Testis (tissue), 3 donors: ENCODE measurements around the gene ZIC5. TPM values are rescaled to one million over a fixed set of nuclear protein-coding genes. Genes with fewer than 3 reads are reported as not detected.
A peak's percentile ranks its signal among the peaks of the same experiment; 100 is the strongest.
"Not testable (repeated sequence)": the region's sequence is repeated elsewhere in the genome, so short reads cannot be mapped to it uniquely, and the experiment has no call there.

ENCODE experiments used
- DNase-seq: peaks from one replicate; pipeline ENCODE4 v3.0.0-alpha.2; 2019
- H3K27ac ChIP-seq, 2 donors: fragments of 200-600 bp; sonication (generic); one replicate each; pipeline ENCODE4 v1.5.1; 2019
- H3K27me3 ChIP-seq: fragments of 200-600 bp; sonication (generic); one replicate; pipeline ENCODE4 v1.5.1; 2019
- H3K36me3 ChIP-seq: fragments of 200-600 bp; sonication (generic); one replicate; pipeline ENCODE4 v1.5.1; 2017; ENCODE audit warnings: low read depth; ENCODE audit errors: missing control alignments
- H3K4me1 ChIP-seq: fragments of 200-600 bp; sonication (generic); one replicate; pipeline ENCODE4 v1.5.1; 2019
- H3K4me3 ChIP-seq, 2 donors: fragments of 200-600 bp; sonication (generic); one replicate each; pipeline ENCODE4 v1.5.1; 2017 to 2019
- H3K9me3 ChIP-seq: fragments of 200-600 bp; sonication (generic); one replicate; pipeline ENCODE4 v1.5.1; 2017
- POLR2A ChIP-seq: fragments of 450-650 bp; IDR thresholded peaks from one replicate; pipeline ENCODE4 v1.6.1; 2017; ENCODE audit warnings: antibody characterized with exemption, mild to moderate bottlenecking, moderate library complexity
- WGBS, 2 donors: methylation state at CpG; one replicate each; pipeline ENCODE4 v1.1.5; 2018; 5-methylcytosine and 5-hydroxymethylcytosine counted together
- intact Hi-C: fragments of 100-400 bp; cut with DNase I; formaldehyde crosslinking; loops from one replicate; pipeline ENCODE4 v1.15.1; 2023; ENCODE audit warnings: low total_unique reads
- polyA plus RNA-seq: library from polyadenylated mRNA; stranded (reverse); fragments of 350-450 nt; fragmentation: Illumina TruSeq; extraction: RNeasy Lipid Tissue Mini Kit (QIAGEN cat#74804); gene quantifications from one replicate; pipeline ENCODE4 v1.2.3, GENCODE V29; 2014; ENCODE audit warnings: low read depth, low replicate concordance; ENCODE audit not compliant: insufficient read depth
- total RNA-seq, 2 donors: library from RNA; depleted of rRNA; stranded (reverse); fragments of >200 nt; gene quantifications; one replicate each; pipeline ENCODE4 v1.2.3, GENCODE V29; 2016
- TF ChIP-seq, protein P1 (sequence below), 3 experiments: fragments of 450-650 bp in 2 of 3; fragments of 200-600 bp in 1 of 3; sonication (generic) in 1 of 3; IDR thresholded peaks; one replicate each; pipeline ENCODE4 v1.5.1; 2016 to 2019; ENCODE audit warnings: antibody characterized with exemption in 3 of 3, mild to moderate bottlenecking in 2 of 3, moderate library complexity in 1 of 3

Gene ZIC5
- total and polyA plus RNA-seq, 3 donors from 2014 or later, result 2.0 to 6.9 (median 3.0) TPM

GRCh38 chr13:99949679-99950413, 21.7 kb downstream of the ZIC5 start:
- Histone ChIP-seq H3K4me1 (peaks cover 3% of the 10 kb centered on the region), H3K36me3 (no peaks in the 10 kb centered on the region), H3K27me3 (no peaks in the 10 kb centered on the region), H3K4me3 (no peak overlapping the region), H3K27ac (no peak overlapping the region), H3K9me3 (no peaks in the 10 kb centered on the region)
- no peak for TF ChIP-seq POLR2A
- TF ChIP-seq, protein P1, sequence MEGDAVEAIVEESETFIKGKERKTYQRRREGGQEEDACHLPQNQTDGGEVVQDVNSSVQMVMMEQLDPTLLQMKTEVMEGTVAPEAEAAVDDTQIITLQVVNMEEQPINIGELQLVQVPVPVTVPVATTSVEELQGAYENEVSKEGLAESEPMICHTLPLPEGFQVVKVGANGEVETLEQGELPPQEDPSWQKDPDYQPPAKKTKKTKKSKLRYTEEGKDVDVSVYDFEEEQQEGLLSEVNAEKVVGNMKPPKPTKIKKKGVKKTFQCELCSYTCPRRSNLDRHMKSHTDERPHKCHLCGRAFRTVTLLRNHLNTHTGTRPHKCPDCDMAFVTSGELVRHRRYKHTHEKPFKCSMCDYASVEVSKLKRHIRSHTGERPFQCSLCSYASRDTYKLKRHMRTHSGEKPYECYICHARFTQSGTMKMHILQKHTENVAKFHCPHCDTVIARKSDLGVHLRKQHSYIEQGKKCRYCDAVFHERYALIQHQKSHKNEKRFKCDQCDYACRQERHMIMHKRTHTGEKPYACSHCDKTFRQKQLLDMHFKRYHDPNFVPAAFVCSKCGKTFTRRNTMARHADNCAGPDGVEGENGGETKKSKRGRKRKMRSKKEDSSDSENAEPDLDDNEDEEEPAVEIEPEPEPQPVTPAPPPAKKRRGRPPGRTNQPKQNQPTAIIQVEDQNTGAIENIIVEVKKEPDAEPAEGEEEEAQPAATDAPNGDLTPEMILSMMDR (IDR thresholded peaks at IDR 0.05), result no peak
- intact Hi-C loops, result no loop called here
- 58 to 63% methylated on average over 8 of the region's 8 CpGs for WGBS, 2 donors
- DNase-seq, result peak; percentile 64

GRCh38 chr13:99948907-99949678, 22.5 kb downstream of the ZIC5 start:
- no peak for TF ChIP-seq POLR2A
- TF ChIP-seq, protein P1 (IDR thresholded peaks at IDR 0.05), result no peak
- no peak overlapping the region for H3K27ac ChIP-seq
- DNase-seq, result no peak
- no peaks in the 10 kb centered on the region for H3K36me3 ChIP-seq
- WGBS, 2 donors, result 75% methylated on average over 10 of the region's 10 CpGs
- intact Hi-C loops, result no loop called here
- H3K4me1 ChIP-seq, result peaks cover 3% of the 10 kb centered on the region
- H3K9me3 ChIP-seq, result no peaks in the 10 kb centered on the region
- no peaks in the 10 kb centered on the region for H3K27me3 ChIP-seq
- no peak overlapping the region for H3K4me3 ChIP-seq

- whole genome bisulfite sequencing, 2 donors, result 78 to 79% methylated on average over 4 of the region's 4 CpGs
- DNase-seq, result no peak
- Histone ChIP-seq H3K27me3 (no peaks in the 10 kb centered on the region), H3K4me1 (peaks cover 3% of the 10 kb centered on the region), H3K27ac (no peak overlapping the region), H3K36me3 (no peaks in the 10 kb centered on the region), H3K4me3 (no peak overlapping the region), H3K9me3 (no peaks in the 10 kb centered on the region)
- intact Hi-C loops, result no loop called here
- no peak for TF ChIP-seq POLR2A
Observed at GRCh38 chr13:99948411-99948810, 23.2 kb downstream of the ZIC5 start.

GRCh38 chr13:99947666-99948065, 23.9 kb downstream of the ZIC5 start:
- Histone ChIP-seq H3K4me3 (no peak overlapping the region), H3K9me3 (no peaks in the 10 kb centered on the region), H3K36me3 (no peaks in the 10 kb centered on the region), H3K27me3 (no peaks in the 10 kb centered on the region), H3K27ac (no peak overlapping the region), H3K4me1 (peaks cover 3% of the 10 kb centered on the region)
- WGBS, 2 donors, result 71 to 88% methylated on average over 2 of the region's 2 CpGs
- intact Hi-C loops, result no loop called here
- no peak for TF ChIP-seq POLR2A
- TF ChIP-seq, protein P1 (IDR thresholded peaks at IDR 0.05), result no peak
- DNase-seq, result no peak

GRCh38 chr13:99945515-99945914, 26.1 kb downstream of the ZIC5 start:
- H3K4me1 ChIP-seq, DNase-seq, intact Hi-C loops, H3K9me3 ChIP-seq, H3K4me3 ChIP-seq, H3K27me3 ChIP-seq, H3K36me3 ChIP-seq, H3K27ac ChIP-seq: not testable (repeated sequence)
- 91% methylated on average over 2 of the region's 2 CpGs for WGBS, 2 donors
